KMS-11 (cell line): ENCODE results near the gene GC.

Source experiments
- H2AFZ ChIP-seq: fragments of 200-600 bp; sonication (generic); 2 replicates; pipeline ENCODE4 v1.6.1; 2016; ENCODE audit warnings: antibody characterized with exemption, mixed run types, low read depth
- H3K27ac ChIP-seq: fragments of 200-600 bp; sonication (generic); 2 replicates; pipeline ENCODE4 v1.6.1; 2016; ENCODE audit warnings: mild to moderate bottlenecking, mixed run types
- H3K27me3 ChIP-seq: fragments of 200-600 bp; sonication (generic); 2 replicates; pipeline ENCODE4 v1.6.1; 2017; ENCODE audit warnings: mild to moderate bottlenecking, low read depth, mixed run types, moderate library complexity; ENCODE audit not compliant: insufficient read depth
- H3K36me3 ChIP-seq: fragments of 200-600 bp; sonication (generic); 2 replicates; pipeline ENCODE4 v1.6.1; 2017; ENCODE audit warnings: mild to moderate bottlenecking, mixed run types; ENCODE audit not compliant: insufficient read depth
- H3K4me1 ChIP-seq: fragments of 200-600 bp; sonication (generic); 2 replicates; pipeline ENCODE4 v1.6.1; 2016; ENCODE audit warnings: mild to moderate bottlenecking, low read depth, mixed run types; ENCODE audit not compliant: poor library complexity, severe bottlenecking
- H3K4me2 ChIP-seq: fragments of 200-600 bp; sonication (generic); 2 replicates; pipeline ENCODE4 v1.7.0; 2016; ENCODE audit warnings: mild to moderate bottlenecking, mixed run types
- H3K4me3 ChIP-seq: fragments of 200-600 bp; sonication (generic); IDR thresholded peaks from 2 replicates; pipeline ENCODE4 v1.6.1; 2017; ENCODE audit warnings: low read depth, low read length, mixed read lengths; ENCODE audit not compliant: insufficient read depth
- H3K79me2 ChIP-seq: fragments of 200-600 bp; sonication (generic); 2 replicates; pipeline ENCODE4 v1.6.1; 2016; ENCODE audit warnings: low read depth, mixed run types; ENCODE audit not compliant: insufficient read depth
- H3K9ac ChIP-seq: fragments of 200-600 bp; sonication (generic); 2 replicates; pipeline ENCODE4 v1.6.1; 2016; ENCODE audit warnings: mild to moderate bottlenecking, mixed run types
- H4K20me1 ChIP-seq: fragments of 200-600 bp; sonication (generic); 2 replicates; pipeline ENCODE4 v1.6.1; 2016; ENCODE audit warnings: mild to moderate bottlenecking, mixed run types; ENCODE audit not compliant: insufficient read depth
- CTCF ChIP-seq: fragments of 200-600 bp; sonication (generic); conservative IDR thresholded peaks from 2 replicates; pipeline ENCODE4 v1.6.1; 2017; ENCODE audit warnings: low read depth, mild to moderate bottlenecking, antibody characterized with exemption, low read length, moderate library complexity, mixed read lengths

GC gene

GRCh38 chr4:71771613-71772012 lies 12.3 kb downstream of the GC start:
- TF ChIP-seq CTCF = no peak
- H3K4me3 ChIP-seq = no peak overlapping the region

DNA sequence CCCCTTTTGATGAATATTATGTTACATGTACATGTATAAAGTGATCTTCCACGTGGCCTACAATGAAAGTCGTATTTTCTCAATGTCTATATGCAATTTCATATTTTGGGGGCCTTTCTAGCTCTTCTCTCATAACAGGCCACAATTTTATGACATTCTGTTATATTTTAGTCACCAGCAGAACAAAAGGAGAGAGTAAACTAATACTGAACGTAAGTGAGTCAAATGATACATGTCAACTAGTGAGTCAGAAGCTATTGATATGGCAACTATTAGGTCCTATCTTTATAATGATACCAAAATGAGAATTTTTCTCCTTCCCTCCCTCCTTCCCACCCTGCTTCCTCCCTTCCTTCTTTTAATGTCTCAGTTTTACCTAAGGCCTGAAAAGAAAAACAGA lies 14.4 kb downstream of the GC start:
- Histone ChIP-seq H3K27me3 (no peaks in the 10 kb centered on the region), H3K79me2 (no peaks in the 10 kb centered on the region), H4K20me1 (no peaks in the 10 kb centered on the region), H3K36me3 (no peaks in the 10 kb centered on the region), H3K27ac (no peak overlapping the region), H3K9ac (no peak overlapping the region), H3K4me3 (no peak overlapping the region), H3K4me2 (no peak overlapping the region), H3K4me1 (peaks cover 8% of the 10 kb centered on the region), H2AFZ (no peak overlapping the region)
- TF ChIP-seq CTCF = no peak

More at GRCh38 chr4:71771613-71772012, 12.3 kb downstream of the GC start:
- Histone ChIP-seq H3K9ac (no peak overlapping the region), H2AFZ (no peak overlapping the region), H4K20me1 (no peaks in the 10 kb centered on the region), H3K4me2 (no peak overlapping the region), H3K36me3 (no peaks in the 10 kb centered on the region), H3K4me1 (no peaks in the 10 kb centered on the region), H3K27ac (no peak overlapping the region), H3K79me2 (no peaks in the 10 kb centered on the region), H3K27me3 (no peaks in the 10 kb centered on the region)

- H2AFZ ChIP-seq = no peak overlapping the region
- no peaks in the 10 kb centered on the region for H3K79me2 ChIP-seq
- peaks cover 8% of the 10 kb centered on the region for H3K4me1 ChIP-seq
- H3K9ac ChIP-seq = no peak overlapping the region
- no peak for TF ChIP-seq CTCF
- no peak overlapping the region for H3K27ac ChIP-seq
- H3K36me3 ChIP-seq = no peaks in the 10 kb centered on the region
- no peak overlapping the region for H3K4me3 ChIP-seq
- no peak overlapping the region for H3K4me2 ChIP-seq
- no peaks in the 10 kb centered on the region for H4K20me1 ChIP-seq
- H3K27me3 ChIP-seq = no peaks in the 10 kb centered on the region
These were observed 15.8 kb downstream of the GC start for GRCh38 chr4:71768123-71768522.

GRCh38 chr4:71765821-71766383 lies 18.0 kb downstream of the GC start:
- H2AFZ ChIP-seq = no peak overlapping the region
- no peak overlapping the region for H3K4me2 ChIP-seq
- H3K4me3 ChIP-seq = no peak overlapping the region
- H3K79me2 ChIP-seq = no peaks in the 10 kb centered on the region
- no peaks in the 10 kb centered on the region for H3K27me3 ChIP-seq
- no peaks in the 10 kb centered on the region for H4K20me1 ChIP-seq
- H3K36me3 ChIP-seq = no peaks in the 10 kb centered on the region
- H3K4me1 ChIP-seq = peaks cover 8% of the 10 kb centered on the region
- no peak for TF ChIP-seq CTCF
- no peak overlapping the region for H3K27ac ChIP-seq
- no peak overlapping the region for H3K9ac ChIP-seq

GRCh38 chr4:71765350-71765749 lies 18.5 kb downstream of the GC start:
- Histone ChIP-seq H3K36me3 (no peaks in the 10 kb centered on the region), H3K27me3 (no peaks in the 10 kb centered on the region), H3K4me2 (no peak overlapping the region), H3K4me3 (no peak overlapping the region), H3K9ac (no peak overlapping the region), H3K4me1 (peaks cover 8% of the 10 kb centered on the region), H3K27ac (no peak overlapping the region), H2AFZ (no peak overlapping the region), H4K20me1 (no peaks in the 10 kb centered on the region), H3K79me2 (no peaks in the 10 kb centered on the region)
- no peak for TF ChIP-seq CTCF
